Neural cell (in vitro differentiated cells): ENCODE measurements around the gene DCUN1D2. TPM values are rescaled to one million over a fixed set of nuclear protein-coding genes. Genes with fewer than 3 reads are reported as not detected.

ENCODE experiments used
- H2AFZ ChIP-seq: fragments of 200-600, 300-800 bp; sonication (generic), shearing (Covaris generic); 2 replicates; pipeline ENCODE4 v1.6.0; 2014; ENCODE audit warnings: low read depth, mild to moderate bottlenecking, antibody characterized with exemption, low read length, moderate library complexity
- H3F3A ChIP-seq: fragments of 200-600 bp; shearing (Covaris generic); 2 replicates; pipeline ENCODE4 v1.6.1; 2016; ENCODE audit warnings: mild to moderate bottlenecking, moderate library complexity, mixed read lengths, antibody characterized with exemption, low read length; ENCODE audit not compliant: insufficient read depth, poor library complexity, severe bottlenecking
- H3K27ac ChIP-seq: fragments of 200-600, 300-800 bp; sonication (generic), shearing (Covaris generic); 2 replicates; pipeline ENCODE4 v1.5.1; 2014; ENCODE audit warnings: mild to moderate bottlenecking, low read length, moderate library complexity
- H3K27me3 ChIP-seq: fragments of 300-800, 200-600 bp; sonication (generic), shearing (Covaris generic); 2 replicates; pipeline ENCODE4 v1.6.0; 2014; ENCODE audit warnings: mild to moderate bottlenecking, low read depth, low read length, moderate library complexity; ENCODE audit not compliant: insufficient read depth
- H3K36me3 ChIP-seq: fragments of 300-800, 200-600 bp; sonication (generic), shearing (Covaris generic); 2 replicates; pipeline ENCODE4 v1.5.1; 2014; ENCODE audit warnings: mild to moderate bottlenecking, antibody characterized with exemption, low read length, moderate library complexity; ENCODE audit not compliant: insufficient read depth
- H3K4me2 ChIP-seq: fragments of 300-800, 200-600 bp; sonication (generic), shearing (Covaris generic); 2 replicates; pipeline ENCODE4 v1.6.0; 2014; ENCODE audit warnings: mild to moderate bottlenecking, low read length
- H3K4me3 ChIP-seq: fragments of 300-800, 200-600 bp; sonication (generic), shearing (Covaris generic); 2 replicates; pipeline ENCODE4 v1.5.1; 2014; ENCODE audit warnings: mild to moderate bottlenecking, low read length, moderate library complexity
- H3K79me2 ChIP-seq: fragments of 200-600 bp; shearing (Covaris generic); replicated peaks from 2 replicates; pipeline ENCODE4 v1.6.0; 2014; ENCODE audit warnings: mild to moderate bottlenecking, low read length, moderate library complexity; ENCODE audit not compliant: insufficient read depth
- H3K9ac ChIP-seq: fragments of 300-800, 200-600 bp; sonication (generic), shearing (Covaris generic); 2 replicates; pipeline ENCODE4 v1.6.1; 2016; ENCODE audit warnings: mild to moderate bottlenecking, low read length, mixed read lengths
- H3K9me2 ChIP-seq: fragments of 200-600 bp; shearing (Covaris generic); 2 replicates; pipeline ENCODE4 v1.6.1; 2016; ENCODE audit warnings: mild to moderate bottlenecking, low read length, mixed read lengths; ENCODE audit not compliant: insufficient read depth
- H3K9me3 ChIP-seq: fragments of 200-600, 300-800 bp; sonication (generic), shearing (Covaris generic); 2 replicates; pipeline ENCODE4 v1.6.1; 2016; ENCODE audit warnings: mild to moderate bottlenecking, mixed run types, low read length, moderate library complexity, mixed read lengths
- H4K20me1 ChIP-seq: fragments of 200-600 bp; shearing (Covaris generic); 2 replicates; pipeline ENCODE4 v1.6.1; 2016; ENCODE audit warnings: mild to moderate bottlenecking, mixed run types; ENCODE audit not compliant: insufficient read depth
- CTCF ChIP-seq: fragments of 450-650 bp; IDR thresholded peaks from 2 replicates; pipeline ENCODE4 v1.5.1; 2014; ENCODE audit warnings: antibody characterized with exemption, mild to moderate bottlenecking, moderate library complexity; ENCODE audit not compliant: poor library complexity, severe bottlenecking
- EP300 ChIP-seq: fragments of 450-650 bp; conservative IDR thresholded peaks from 2 replicates; pipeline ENCODE4 v1.6.1; 2014; ENCODE audit warnings: antibody characterized with exemption, mild to moderate bottlenecking, moderate library complexity; ENCODE audit not compliant: poor library complexity, severe bottlenecking
- EZH2 ChIP-seq: fragments of 200-600, 300-800 bp; shearing (Covaris generic), sonication (generic); IDR thresholded peaks from 2 replicates; pipeline ENCODE4 v1.6.1; 2014; ENCODE audit warnings: antibody characterized with exemption, low read length, borderline replicate concordance, mild to moderate bottlenecking; ENCODE audit not compliant: insufficient read depth, poor library complexity, severe bottlenecking
- MXI1 ChIP-seq: fragments of 450-650 bp; conservative IDR thresholded peaks from 2 replicates; pipeline ENCODE4 v1.6.1; 2014; ENCODE audit warnings: antibody characterized with exemption, mild to moderate bottlenecking; ENCODE audit not compliant: poor library complexity, severe bottlenecking
- POLR2AphosphoS5 ChIP-seq: IDR thresholded peaks from 2 replicates; pipeline ENCODE4 v1.6.1; 2012
- RAD21 ChIP-seq: fragments of 450-650 bp; conservative IDR thresholded peaks from 2 replicates; pipeline ENCODE4 v1.6.1; 2014; ENCODE audit warnings: antibody characterized with exemption, mild to moderate bottlenecking, moderate library complexity
- SMC3 ChIP-seq: fragments of 450-650 bp; conservative IDR thresholded peaks from 2 replicates; pipeline ENCODE4 v1.6.1; 2014; ENCODE audit warnings: antibody characterized with exemption, mild to moderate bottlenecking, moderate library complexity; ENCODE audit not compliant: poor library complexity
- TAF1 ChIP-seq: IDR thresholded peaks from 2 replicates; pipeline ENCODE4 v1.6.1; 2012; ENCODE audit warnings: low read depth
- polyA plus RNA-seq: library from polyadenylated mRNA; depleted of rRNA; stranded (reverse); fragments of >200 nt; gene quantifications from 2 replicates; pipeline ENCODE4 v1.2.3, GENCODE V29; 2014
- TF ChIP-seq, protein P1 (sequence below): IDR thresholded peaks from 2 replicates; pipeline ENCODE4 v1.6.1; 2012; ENCODE audit warnings: borderline replicate concordance

Gene DCUN1D2
- polyA plus RNA-seq, 1 donor from 2014 or later = 55.9 TPM

- TF ChIP-seq, protein P1, sequence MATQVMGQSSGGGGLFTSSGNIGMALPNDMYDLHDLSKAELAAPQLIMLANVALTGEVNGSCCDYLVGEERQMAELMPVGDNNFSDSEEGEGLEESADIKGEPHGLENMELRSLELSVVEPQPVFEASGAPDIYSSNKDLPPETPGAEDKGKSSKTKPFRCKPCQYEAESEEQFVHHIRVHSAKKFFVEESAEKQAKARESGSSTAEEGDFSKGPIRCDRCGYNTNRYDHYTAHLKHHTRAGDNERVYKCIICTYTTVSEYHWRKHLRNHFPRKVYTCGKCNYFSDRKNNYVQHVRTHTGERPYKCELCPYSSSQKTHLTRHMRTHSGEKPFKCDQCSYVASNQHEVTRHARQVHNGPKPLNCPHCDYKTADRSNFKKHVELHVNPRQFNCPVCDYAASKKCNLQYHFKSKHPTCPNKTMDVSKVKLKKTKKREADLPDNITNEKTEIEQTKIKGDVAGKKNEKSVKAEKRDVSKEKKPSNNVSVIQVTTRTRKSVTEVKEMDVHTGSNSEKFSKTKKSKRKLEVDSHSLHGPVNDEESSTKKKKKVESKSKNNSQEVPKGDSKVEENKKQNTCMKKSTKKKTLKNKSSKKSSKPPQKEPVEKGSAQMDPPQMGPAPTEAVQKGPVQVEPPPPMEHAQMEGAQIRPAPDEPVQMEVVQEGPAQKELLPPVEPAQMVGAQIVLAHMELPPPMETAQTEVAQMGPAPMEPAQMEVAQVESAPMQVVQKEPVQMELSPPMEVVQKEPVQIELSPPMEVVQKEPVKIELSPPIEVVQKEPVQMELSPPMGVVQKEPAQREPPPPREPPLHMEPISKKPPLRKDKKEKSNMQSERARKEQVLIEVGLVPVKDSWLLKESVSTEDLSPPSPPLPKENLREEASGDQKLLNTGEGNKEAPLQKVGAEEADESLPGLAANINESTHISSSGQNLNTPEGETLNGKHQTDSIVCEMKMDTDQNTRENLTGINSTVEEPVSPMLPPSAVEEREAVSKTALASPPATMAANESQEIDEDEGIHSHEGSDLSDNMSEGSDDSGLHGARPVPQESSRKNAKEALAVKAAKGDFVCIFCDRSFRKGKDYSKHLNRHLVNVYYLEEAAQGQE = no peak
- TF ChIP-seq CTCF = no peak
- no peak for TF ChIP-seq EP300
- no peak for TF ChIP-seq RAD21
- TF ChIP-seq TAF1 = no peak
- TF ChIP-seq POLR2AphosphoS5 = no peak
- no peak for TF ChIP-seq EZH2
- no peak for TF ChIP-seq SMC3
- TF ChIP-seq MXI1 = no peak
- no peak overlapping the region for H3K27ac ChIP-seq
- no peak overlapping the region for H2AFZ ChIP-seq
- H3K36me3 ChIP-seq = no peaks in the 10 kb centered on the region
- no peaks in the 10 kb centered on the region for H3K9me3 ChIP-seq
- no peaks in the 10 kb centered on the region for H3F3A ChIP-seq
- H3K27me3 ChIP-seq = no peaks in the 10 kb centered on the region
- H4K20me1 ChIP-seq = no peaks in the 10 kb centered on the region
- H3K79me2 ChIP-seq = no peaks in the 10 kb centered on the region
- H3K4me2 ChIP-seq = no peak overlapping the region
- no peak overlapping the region for H3K4me3 ChIP-seq
- H3K9me2 ChIP-seq = no peaks in the 10 kb centered on the region
- H3K9ac ChIP-seq = no peak overlapping the region
Observed at GRCh38 chr13:113448885-113449692, 41.4 kb downstream of the DCUN1D2 start.

- no peak for TF ChIP-seq MXI1
- no peak for TF ChIP-seq SMC3
- TF ChIP-seq POLR2AphosphoS5 = no peak
- H4K20me1 ChIP-seq = no peaks in the 10 kb centered on the region
- H3K27ac ChIP-seq = no peak overlapping the region
- no peak overlapping the region for H3K4me3 ChIP-seq
- H2AFZ ChIP-seq = no peak overlapping the region
- H3K27me3 ChIP-seq = no peaks in the 10 kb centered on the region
- no peak overlapping the region for H3K4me2 ChIP-seq
- no peaks in the 10 kb centered on the region for H3F3A ChIP-seq
- H3K36me3 ChIP-seq = no peaks in the 10 kb centered on the region
- no peak overlapping the region for H3K9ac ChIP-seq
- H3K79me2 ChIP-seq = no peaks in the 10 kb centered on the region
- H3K9me2 ChIP-seq = no peaks in the 10 kb centered on the region
- no peaks in the 10 kb centered on the region for H3K9me3 ChIP-seq
Observed at GRCh38 chr13:113448545-113448884, 42.0 kb downstream of the DCUN1D2 start.
